ENCODE measurements around the gene GAREM1. TPM values are rescaled to one million over a fixed set of nuclear protein-coding genes. Genes with fewer than 3 reads are reported as not detected.

The GAREM1 gene
- total RNA-seq, 4 donors from 2014 or later: 23.6 to 29.9 (median 29.1) TPM

GRCh38 chr18:32429402-32429801, 41.3 kb downstream of the GAREM1 start:
- Histone ChIP-seq H3K4me1 (no peaks in the 10 kb centered on the region), H3K36me3 (no peaks in the 10 kb centered on the region), H3K9me3 (no peaks in the 10 kb centered on the region), H3K27ac (no peak overlapping the region), H3K27me3 (no peaks in the 10 kb centered on the region), H3K4me3 (no peak overlapping the region)
- no peak for TF ChIP-seq POLR2A (IDR thresholded peaks at IDR 0.05)
- TF ChIP-seq CTCF (IDR thresholded peaks at IDR 0.05): no peak
- DNase-seq: no peak

- Histone ChIP-seq H3K27me3 (no peaks in the 10 kb centered on the region), H3K4me1 (no peaks in the 10 kb centered on the region), H3K36me3 (no peaks in the 10 kb centered on the region), H3K9me3 (no peaks in the 10 kb centered on the region), H3K27ac (no peak overlapping the region), H3K4me3 (no peak overlapping the region)
- TF ChIP-seq POLR2A (IDR thresholded peaks at IDR 0.05): no peak
- no peak for TF ChIP-seq CTCF (IDR thresholded peaks at IDR 0.05)
- no peak for DNase-seq
Observed at GRCh38 chr18:32427084-32427900, 43.4 kb downstream of the GAREM1 start.

- Histone ChIP-seq H3K27ac (no peak overlapping the region), H3K4me1 (no peaks in the 10 kb centered on the region), H3K36me3 (no peaks in the 10 kb centered on the region), H3K4me3 (no peak overlapping the region), H3K27me3 (no peaks in the 10 kb centered on the region), H3K9me3 (no peaks in the 10 kb centered on the region)
- no peak for DNase-seq
- no peak for TF ChIP-seq CTCF (IDR thresholded peaks at IDR 0.05)
- no peak for TF ChIP-seq POLR2A (IDR thresholded peaks at IDR 0.05)
Observed at GRCh38 chr18:32425466-32425865, 45.2 kb downstream of the GAREM1 start.

GRCh38 chr18:32424696-32425095, 46.0 kb downstream of the GAREM1 start:
- no peak for DNase-seq
- Histone ChIP-seq H3K4me1 (no peaks in the 10 kb centered on the region), H3K4me3 (no peak overlapping the region), H3K9me3 (no peaks in the 10 kb centered on the region), H3K27ac (no peak overlapping the region), H3K36me3 (no peaks in the 10 kb centered on the region), H3K27me3 (no peaks in the 10 kb centered on the region)
- no peak for TF ChIP-seq CTCF (IDR thresholded peaks at IDR 0.05)
- no peak for TF ChIP-seq POLR2A (IDR thresholded peaks at IDR 0.05)

GRCh38 chr18:32422978-32423740, 47.5 kb downstream of the GAREM1 start:
- no peaks in the 10 kb centered on the region for H3K36me3 ChIP-seq
- DNase-seq: no peak
- no peak overlapping the region for H3K27ac ChIP-seq
- no peaks in the 10 kb centered on the region for H3K4me1 ChIP-seq
- H3K9me3 ChIP-seq: no peaks in the 10 kb centered on the region
- no peaks in the 10 kb centered on the region for H3K27me3 ChIP-seq
- no peak overlapping the region for H3K4me3 ChIP-seq
- TF ChIP-seq CTCF (IDR thresholded peaks at IDR 0.05) (no peak), POLR2A (IDR thresholded peaks at IDR 0.05) (no peak)

Data from Peyer's patch (tissue), 4 donors.